Measurements from ENCODE around the gene CDH23. TPM values are rescaled to one million over a fixed set of nuclear protein-coding genes. Genes with fewer than 3 reads are reported as not detected.

Gene CDH23
- total and polyA plus RNA-seq, 2 donors (not counting 1 experiment from before 2014, with no cell fraction given): 0.37 to 0.89 TPM

- H3K4me3 Mint-ChIP-seq: no peak overlapping the region
- Histone ChIP-seq H3K9ac (ENCODE audit: low read length) (no peak overlapping the region), H2AFZ (ENCODE audit: insufficient read depth, low read depth, low read length, poor library complexity, severe bottlenecking) (no peak overlapping the region), H3K36me3 (replicated peaks in 1 of 2; ENCODE audit: control extremely low read depth in 1 of 2, control insufficient read depth in 1 of 2, extremely low read depth in 1 of 2, insufficient read depth in 2 of 2, low read length in 1 of 2) (no peaks in the 10 kb centered on the region), H3K4me2 (replicated peaks; ENCODE audit: low read depth, low read length, poor library complexity, severe bottlenecking) (no peak overlapping the region), H3K4me1 (ENCODE audit: control insufficient read depth in 2 of 2, insufficient read depth in 2 of 2, low read length in 2 of 2) (no peaks in the 10 kb centered on the region), H3K27me3 (replicated peaks in 1 of 4; ENCODE audit: control extremely low read depth in 1 of 4, control insufficient read depth in 3 of 4, insufficient read depth in 4 of 4, low read length in 3 of 4) (no peaks in the 10 kb centered on the region), H3K27ac (ENCODE audit: low read length in 2 of 2) (no peak overlapping the region), H4K20me1 (ENCODE audit: control insufficient read depth, insufficient read depth, low read length, poor library complexity, severe bottlenecking) (no peaks in the 10 kb centered on the region), H3K4me3 (ENCODE audit: control extremely low read depth in 1 of 5, extremely low read depth in 1 of 5, insufficient read depth in 1 of 5, low read depth in 2 of 5, low read length in 4 of 5) (no peak overlapping the region), H3K9me3 (ENCODE audit: control extremely low read depth in 1 of 3, control insufficient read depth in 2 of 3, insufficient read depth in 1 of 3, low read length in 2 of 3) (peaks cover 0 to 12% (median 10%) of the 10 kb centered on the region in 3 donors), H3K79me2 (ENCODE audit: control insufficient read depth, insufficient read depth, low read length) (no peaks in the 10 kb centered on the region)
- DNase-seq: no peak
- no peak for ATAC-seq (ENCODE audit: low read depth)
- H3K4me1 Mint-ChIP-seq: peaks cover 3% of the 10 kb centered on the region
- peaks cover 3% of the 10 kb centered on the region for H3K27me3 Mint-ChIP-seq
- TF ChIP-seq CTCF (IDR thresholded peaks at IDR 0.05) (no peak), EZH2 (IDR thresholded peaks at IDR 0.05; ENCODE audit: borderline replicate concordance, insufficient read depth, low read depth, low read length, poor library complexity, severe bottlenecking) (no peak)
- ChIA-PET POLR2A (no interaction called here), CTCF (no interaction called here)
- intact Hi-C loops (cut with micrococcal nuclease): no loop called here
- H3K27ac Mint-ChIP-seq: no peak overlapping the region
- H3K9me3 Mint-ChIP-seq (ENCODE audit: insufficient read depth): peaks cover 6% of the 10 kb centered on the region
- no CpG with 5 or more reads among the region's 2 CpGs for WGBS (ENCODE audit: insufficient coverage)
Observed at GRCh38 chr10:71489077-71489476, 92.4 kb downstream of the CDH23 start.

DNA sequence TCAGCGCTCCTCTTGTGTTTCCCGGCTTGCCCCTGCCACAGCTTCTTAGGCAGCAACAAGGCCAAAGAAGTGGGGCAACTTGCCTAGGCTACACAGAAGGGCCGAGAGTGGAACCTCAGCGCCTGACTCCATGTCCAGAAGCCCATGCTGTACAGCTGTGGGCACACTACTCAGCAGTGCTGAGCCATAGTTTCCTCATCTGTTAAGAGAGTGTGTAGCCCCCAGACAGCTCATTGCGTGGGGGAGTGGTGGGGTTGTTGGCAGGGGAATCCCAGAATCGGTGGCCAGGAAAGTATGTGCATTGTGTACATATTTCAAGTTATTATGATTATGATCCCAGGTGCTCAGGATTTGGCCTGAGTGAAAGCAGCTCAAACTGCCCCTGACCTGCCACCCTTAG lies 96.2 kb downstream of the CDH23 start:
- H3K27ac ChIP-seq (ENCODE audit: low read length in 2 of 2): no peak overlapping the region
- H3K27ac Mint-ChIP-seq: no peak overlapping the region
- TF ChIP-seq EZH2 (IDR thresholded peaks at IDR 0.05; ENCODE audit: borderline replicate concordance, insufficient read depth, low read depth, low read length, poor library complexity, severe bottlenecking) (no peak), CTCF (IDR thresholded peaks at IDR 0.05) (no peak)
- H4K20me1 ChIP-seq (ENCODE audit: control insufficient read depth, insufficient read depth, low read length, poor library complexity, severe bottlenecking): no peaks in the 10 kb centered on the region
- peaks cover 15 to 16% of the 10 kb centered on the region in 2 donors for H3K4me1 ChIP-seq (ENCODE audit: control insufficient read depth in 2 of 2, insufficient read depth in 2 of 2, low read length in 2 of 2)
- peaks cover 13% of the 10 kb centered on the region for H3K4me1 Mint-ChIP-seq
- no peaks in the 10 kb centered on the region for H3K27me3 ChIP-seq (replicated peaks in 1 of 4; ENCODE audit: control extremely low read depth in 1 of 4, control insufficient read depth in 3 of 4, insufficient read depth in 4 of 4, low read length in 3 of 4)
- H3K79me2 ChIP-seq (ENCODE audit: control insufficient read depth, insufficient read depth, low read length): no peaks in the 10 kb centered on the region
- no peak overlapping the region for H3K4me3 ChIP-seq (ENCODE audit: control extremely low read depth in 1 of 5, extremely low read depth in 1 of 5, insufficient read depth in 1 of 5, low read depth in 2 of 5, low read length in 4 of 5)
- H3K4me2 ChIP-seq (replicated peaks; ENCODE audit: low read depth, low read length, poor library complexity, severe bottlenecking): no peak overlapping the region
- no peaks in the 10 kb centered on the region for H3K27me3 Mint-ChIP-seq
- POLR2A ChIA-PET: no interaction called here
- H3K9me3 Mint-ChIP-seq (ENCODE audit: insufficient read depth): peaks cover 6% of the 10 kb centered on the region
- H3K36me3 ChIP-seq (replicated peaks in 1 of 2; ENCODE audit: control extremely low read depth in 1 of 2, control insufficient read depth in 1 of 2, extremely low read depth in 1 of 2, insufficient read depth in 2 of 2, low read length in 1 of 2): no peaks in the 10 kb centered on the region
- no peak overlapping the region for H3K9ac ChIP-seq (ENCODE audit: low read length)
- 86% methylated on average over 6 of the region's 6 CpGs for WGBS (ENCODE audit: insufficient coverage)
- ATAC-seq (ENCODE audit: low read depth) (no peak), DNase-seq (no peak)
- H3K4me3 Mint-ChIP-seq: no peak overlapping the region
- intact Hi-C loops (cut with micrococcal nuclease): no loop called here
- no peak overlapping the region for H2AFZ ChIP-seq (ENCODE audit: insufficient read depth, low read depth, low read length, poor library complexity, severe bottlenecking)
- CTCF ChIA-PET: no interaction called here
- H3K9me3 ChIP-seq (ENCODE audit: control extremely low read depth in 1 of 3, control insufficient read depth in 2 of 3, insufficient read depth in 1 of 3, low read length in 2 of 3): peaks cover 0 to 12% (median 5%) of the 10 kb centered on the region in 3 donors
